CMK (cell line): ENCODE measurements around the gene TMEM178A.
"Not testable (repeated sequence)": the region's sequence is repeated elsewhere in the genome, so short reads cannot be mapped to it uniquely, and the experiment has no call there.

ENCODE experiments used
- DNase-seq: peaks from one replicate; pipeline ENCODE4 v3.0.0-alpha.2; 2010; ENCODE audit warnings: low read depth

The TMEM178A gene

DNA sequence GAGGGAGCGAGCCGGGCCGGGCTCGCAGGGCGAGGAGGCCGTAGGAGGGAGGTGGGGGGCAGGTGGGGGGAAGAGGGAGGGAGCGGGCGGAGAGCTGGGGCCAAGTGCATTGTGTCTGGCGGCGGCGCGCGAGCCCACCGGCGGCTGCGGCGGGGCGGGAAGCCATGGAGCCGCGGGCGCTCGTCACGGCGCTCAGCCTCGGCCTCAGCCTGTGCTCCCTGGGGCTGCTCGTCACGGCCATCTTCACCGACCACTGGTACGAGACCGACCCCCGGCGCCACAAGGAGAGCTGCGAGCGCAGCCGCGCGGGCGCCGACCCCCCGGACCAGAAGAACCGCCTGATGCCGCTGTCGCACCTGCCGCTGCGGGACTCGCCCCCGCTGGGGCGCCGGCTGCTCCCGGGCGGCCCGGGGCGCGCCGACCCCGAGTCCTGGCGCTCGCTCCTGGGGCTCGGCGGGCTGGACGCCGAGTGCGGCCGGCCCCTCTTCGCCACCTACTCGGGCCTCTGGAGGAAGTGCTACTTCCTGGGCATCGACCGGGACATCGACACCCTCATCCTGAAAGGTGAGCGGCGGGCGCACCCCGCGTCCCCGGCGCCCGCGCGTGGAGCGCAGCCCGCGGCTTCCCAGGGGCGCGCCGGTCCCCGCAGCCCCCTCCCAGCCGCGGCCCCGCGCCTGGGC, at the start of gene TMEM178A:
Gene TMEM178A (plus strand): TSS at position 107 of the 680 bp plus-strand sequence. CDS start 58 bp downstream, at position 165.
- no peak for DNase-seq

DNA sequence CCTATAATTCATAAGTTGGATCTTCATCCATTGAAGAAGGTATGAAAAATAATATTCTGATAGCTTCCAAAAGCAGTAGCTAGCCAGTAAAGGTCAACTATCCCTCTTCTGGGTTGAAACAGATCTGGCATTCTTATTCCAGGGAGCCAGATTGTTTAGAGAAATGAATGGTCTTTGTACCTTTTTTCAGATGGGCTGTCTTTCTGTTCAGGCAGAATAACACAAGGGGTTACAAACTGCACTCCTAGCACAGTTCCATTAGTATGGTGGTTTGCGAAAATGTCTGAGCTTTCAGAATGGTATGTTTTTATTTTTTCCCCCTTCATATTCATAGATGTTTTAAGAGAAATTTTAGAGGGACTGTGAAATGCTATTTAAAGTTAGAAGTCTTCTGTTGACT, 47.5 kb upstream of the TMEM178A start:
- DNase-seq, result no peak

DNA sequence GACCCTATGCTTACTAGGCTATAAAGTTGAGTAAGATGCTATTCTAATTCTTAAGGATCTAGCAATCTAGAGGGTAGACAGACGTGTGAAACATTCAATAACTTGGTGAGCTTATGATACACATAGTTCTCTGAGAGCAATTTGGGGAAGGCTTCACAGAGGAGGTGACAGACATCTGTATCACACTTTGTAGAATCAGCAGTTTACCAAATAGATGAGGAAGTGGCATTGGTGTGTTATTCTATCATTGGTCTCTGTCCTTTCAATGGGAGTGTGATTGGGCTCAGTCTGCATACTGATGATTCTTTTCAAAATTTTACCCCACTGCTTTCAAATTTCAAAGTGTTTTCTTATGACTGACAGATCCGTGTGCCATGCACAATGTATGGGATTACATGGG, 47.0 kb upstream of the TMEM178A start:
- DNase-seq, result no peak

DNA sequence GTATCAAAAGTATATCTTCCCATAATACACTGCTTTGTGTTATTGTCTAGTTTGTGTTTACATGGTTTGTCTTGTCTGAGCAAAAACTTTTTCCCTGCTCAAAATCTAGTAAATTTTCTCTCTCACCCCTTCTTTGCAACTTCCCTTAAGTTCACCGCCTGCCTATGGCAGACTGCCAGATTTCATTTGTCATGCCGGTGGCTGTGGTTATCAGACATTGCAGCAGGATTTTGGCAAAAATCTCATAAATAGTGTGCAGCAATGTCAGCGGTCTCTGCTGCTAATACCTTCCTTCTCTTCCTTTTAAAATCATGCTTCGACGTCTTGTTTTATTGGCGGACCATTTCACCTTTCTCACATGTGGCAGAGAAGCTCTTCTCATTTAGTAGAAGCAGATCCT, 45.6 kb upstream of the TMEM178A start:
- DNase-seq, result peak; percentile 18

DNA sequence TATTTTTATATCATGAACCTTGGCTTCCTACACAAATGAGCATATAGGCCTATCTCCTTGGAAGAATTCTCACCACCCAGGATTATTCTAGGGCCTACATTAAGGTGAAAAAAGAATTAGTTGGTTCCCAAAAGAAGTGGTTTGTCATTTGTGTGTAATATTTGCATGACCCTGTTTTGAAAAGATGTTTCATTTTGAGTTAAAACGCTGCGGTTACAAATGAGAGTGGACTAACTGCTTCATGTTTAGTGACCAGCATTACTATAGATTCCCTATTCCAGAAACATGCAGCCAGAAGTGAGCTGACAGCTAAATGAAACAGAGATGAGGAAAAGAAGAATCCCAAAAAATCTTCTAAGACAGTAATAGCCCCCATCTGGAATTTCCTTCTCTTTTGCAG, 44.1 kb upstream of the TMEM178A start:
- no peak for DNase-seq

DNA sequence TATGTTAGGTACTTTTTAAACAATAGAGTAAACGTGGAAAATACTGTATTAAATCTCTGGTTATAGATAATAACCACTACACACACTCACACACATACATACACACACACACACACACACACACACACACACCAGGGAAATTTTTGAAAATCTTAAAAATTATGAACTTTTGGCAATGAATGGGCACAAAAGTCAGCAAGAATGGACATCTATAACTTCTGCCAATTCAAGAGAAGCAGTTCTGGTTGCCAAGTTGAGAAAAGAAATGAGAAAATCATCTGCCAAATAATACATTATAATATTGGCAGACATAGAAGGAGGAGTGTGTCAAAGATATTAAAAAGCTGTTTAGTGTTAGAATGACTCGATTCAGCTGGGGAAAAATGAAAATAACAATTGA, 42.9 kb upstream of the TMEM178A start:
- DNase-seq, result no peak

DNA sequence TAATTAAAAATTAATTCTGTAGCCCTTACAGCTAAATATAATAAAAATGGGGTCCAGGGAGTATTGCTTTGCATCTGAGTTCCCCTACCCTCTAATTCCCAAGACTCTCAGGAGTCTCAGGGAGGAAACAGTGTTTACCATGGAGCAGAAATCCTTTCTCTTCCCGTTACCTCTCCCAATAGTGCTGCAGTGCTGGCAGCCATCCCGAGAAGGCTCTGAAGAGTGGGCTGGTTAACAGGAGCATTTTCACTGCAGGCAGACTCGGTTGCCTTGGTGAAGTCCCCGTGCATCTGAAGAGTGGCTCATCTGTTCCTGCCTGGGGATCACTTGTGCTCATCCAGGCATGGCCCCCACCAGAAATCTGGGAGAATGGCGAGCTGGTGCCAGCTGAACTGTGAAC, 41.8 kb upstream of the TMEM178A start:
- no peak for DNase-seq

DNA sequence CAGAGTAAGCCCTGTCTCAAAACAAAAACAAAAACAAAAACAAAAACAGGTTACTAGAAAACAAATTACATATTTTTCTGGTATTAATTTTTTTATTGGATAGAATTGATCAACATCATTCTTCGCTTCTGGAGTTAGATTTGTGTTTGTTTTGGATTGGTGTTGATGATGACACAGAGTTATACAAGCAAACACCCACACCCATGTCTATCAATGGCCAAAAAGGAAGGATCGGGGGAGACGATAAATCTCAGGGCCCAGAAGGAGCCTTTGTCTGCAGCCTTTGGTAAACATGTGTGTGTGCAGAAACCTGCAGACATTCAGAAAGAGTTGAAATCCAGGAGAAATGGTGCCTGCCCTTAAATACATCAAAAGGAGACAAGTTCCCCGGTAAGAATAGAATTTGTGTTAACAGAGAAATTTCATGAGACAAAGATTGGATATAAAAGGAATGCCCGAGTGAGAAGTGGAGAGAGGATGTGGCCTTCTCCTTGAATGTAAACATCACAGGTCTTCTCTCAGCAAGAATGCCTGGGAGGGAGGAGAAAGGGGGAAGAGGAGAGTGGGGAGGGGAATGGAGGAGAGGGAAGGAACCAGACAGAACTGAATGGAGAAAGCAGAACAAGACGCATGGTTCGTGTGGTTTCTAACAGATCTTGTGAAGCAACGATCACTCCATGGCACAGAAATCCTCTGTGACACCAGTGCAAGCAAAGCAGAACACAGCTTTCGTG, 40.4 kb upstream of the TMEM178A start:
- no peak for DNase-seq

DNA sequence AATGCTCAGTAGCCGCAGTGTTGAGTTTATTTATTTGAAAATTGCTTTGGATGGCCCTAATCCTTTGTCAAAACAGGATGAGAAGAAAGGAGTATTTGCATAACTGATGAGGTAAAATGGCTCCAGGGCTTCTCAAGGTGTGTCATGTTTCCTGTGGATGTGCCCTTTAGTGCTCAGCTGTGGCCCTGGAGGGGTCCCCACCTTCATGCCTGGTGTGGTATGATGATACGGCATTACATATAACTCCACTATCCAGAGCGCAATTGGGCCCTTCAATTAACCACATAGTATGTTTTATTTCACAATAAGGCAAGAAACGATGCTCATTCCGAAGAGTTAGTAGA, 39.8 kb upstream of the TMEM178A start:
- no peak for DNase-seq

DNA sequence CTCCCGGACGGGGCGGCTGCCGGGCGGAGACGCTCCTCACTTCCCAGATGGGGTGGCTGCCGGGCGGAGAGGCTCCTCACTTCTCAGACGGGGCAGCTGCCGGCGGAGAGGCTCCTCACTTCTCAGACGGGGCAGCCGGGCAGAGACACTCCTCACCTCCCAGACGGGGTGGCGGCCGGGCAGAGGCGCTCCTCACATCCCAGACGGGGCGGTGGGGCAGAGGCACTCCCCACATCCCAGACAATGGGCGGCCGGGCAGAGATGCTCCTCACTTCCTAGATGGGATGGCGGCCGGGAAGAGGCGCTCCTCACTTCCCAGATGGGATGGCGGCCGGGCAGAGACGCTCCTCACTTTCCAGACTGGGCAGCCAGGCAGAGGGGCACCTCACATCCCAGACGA, 37.4 kb upstream of the TMEM178A start:
- DNase-seq, result not testable (repeated sequence)

DNA sequence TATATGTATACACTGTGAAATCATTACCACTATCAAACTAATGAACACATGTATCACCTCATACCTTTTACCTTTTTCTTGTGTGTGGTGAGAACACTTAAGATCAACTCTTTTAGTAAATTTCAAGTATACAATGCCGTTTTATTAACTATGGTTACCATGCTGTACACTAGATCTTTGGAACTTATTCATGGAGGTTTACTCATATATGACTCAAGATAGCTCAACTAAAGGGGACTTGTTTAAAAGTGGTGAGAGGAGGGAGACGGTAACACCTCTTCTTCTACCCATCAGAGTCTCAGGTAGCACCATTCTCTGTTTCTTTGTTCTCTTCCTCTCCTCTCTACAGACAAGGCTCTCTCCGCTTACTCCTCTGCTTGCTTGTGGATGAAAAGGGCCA, 36.1 kb upstream of the TMEM178A start:
- no peak for DNase-seq

DNA sequence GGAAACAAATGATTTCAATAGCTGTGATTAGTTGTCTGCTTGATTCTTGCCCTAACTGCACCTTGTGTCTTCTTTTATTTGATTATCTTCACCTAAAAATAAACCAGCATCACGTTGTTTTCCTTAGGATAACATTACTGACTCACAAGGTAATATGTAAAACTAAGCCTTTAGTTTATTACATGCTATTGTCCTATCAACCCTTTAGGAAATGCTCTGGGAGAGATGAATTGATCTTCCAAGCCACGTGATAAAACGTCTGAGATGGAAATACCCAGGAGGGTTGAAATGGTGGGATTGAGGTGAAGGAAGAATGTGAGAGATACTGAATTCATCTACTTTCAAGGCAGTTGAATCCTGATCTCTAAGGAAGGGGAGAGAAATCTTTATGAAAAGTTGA, 34.5 kb upstream of the TMEM178A start:
- no peak for DNase-seq

DNA sequence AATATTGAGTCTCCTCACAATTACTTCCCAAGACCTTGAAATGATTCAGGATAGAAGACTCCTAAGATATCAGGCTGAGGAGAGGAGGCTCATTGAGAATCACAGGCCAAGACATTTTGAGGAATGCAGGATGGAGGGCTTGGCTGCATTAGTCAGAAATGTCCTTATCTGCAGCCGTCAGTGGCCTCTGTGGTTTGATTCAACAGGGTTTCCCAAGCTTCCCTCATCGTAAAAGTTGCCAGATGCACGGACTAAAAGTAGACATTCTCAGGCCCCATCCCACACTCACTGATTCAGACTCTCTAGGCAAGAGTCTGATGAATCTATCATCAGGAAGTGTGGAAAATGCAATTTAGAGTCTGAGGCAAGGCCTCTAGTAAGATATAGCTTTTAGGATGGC, 34.0 kb upstream of the TMEM178A start:
- peak; percentile 21 for DNase-seq

DNA sequence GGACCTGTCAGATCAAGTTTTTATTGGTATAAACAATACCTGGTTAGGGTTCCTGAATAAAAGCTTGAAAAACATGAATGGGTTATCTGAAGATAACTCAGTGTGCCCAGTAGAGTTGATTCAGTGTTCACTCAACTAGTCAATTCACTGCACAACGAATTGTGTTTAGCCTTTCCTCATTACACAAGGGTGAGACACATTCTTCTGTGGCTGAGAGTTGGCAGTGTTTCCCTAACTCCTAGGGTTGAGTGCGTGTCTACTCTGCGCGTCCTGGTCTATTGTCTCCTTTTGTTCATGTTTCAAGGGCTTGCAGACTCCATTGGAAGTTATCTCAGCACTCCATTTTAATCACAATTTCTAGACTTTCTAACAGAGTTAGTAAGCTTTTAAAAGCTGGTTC, 32.8 kb upstream of the TMEM178A start:
- no peak for DNase-seq

DNA sequence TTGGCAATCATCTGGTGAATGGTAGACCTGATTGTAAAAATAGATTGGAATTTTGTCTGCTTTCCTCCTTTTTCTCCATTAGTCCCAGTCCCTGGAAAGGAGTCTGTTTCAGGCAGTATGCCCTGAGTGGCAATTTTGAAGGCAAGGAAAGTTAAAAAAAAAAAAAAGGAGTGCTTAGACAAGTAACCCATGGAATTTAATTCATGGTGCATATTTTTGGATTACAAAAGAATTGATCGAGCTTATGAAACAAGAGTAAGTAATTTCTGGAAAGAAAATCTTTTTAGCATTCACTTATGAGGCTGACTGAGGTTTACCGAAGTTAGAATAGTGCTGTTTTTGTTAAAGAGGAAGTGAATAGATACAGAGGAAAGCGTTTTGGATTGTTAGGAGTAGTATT, 29.4 kb upstream of the TMEM178A start:
- DNase-seq, result no peak

DNA sequence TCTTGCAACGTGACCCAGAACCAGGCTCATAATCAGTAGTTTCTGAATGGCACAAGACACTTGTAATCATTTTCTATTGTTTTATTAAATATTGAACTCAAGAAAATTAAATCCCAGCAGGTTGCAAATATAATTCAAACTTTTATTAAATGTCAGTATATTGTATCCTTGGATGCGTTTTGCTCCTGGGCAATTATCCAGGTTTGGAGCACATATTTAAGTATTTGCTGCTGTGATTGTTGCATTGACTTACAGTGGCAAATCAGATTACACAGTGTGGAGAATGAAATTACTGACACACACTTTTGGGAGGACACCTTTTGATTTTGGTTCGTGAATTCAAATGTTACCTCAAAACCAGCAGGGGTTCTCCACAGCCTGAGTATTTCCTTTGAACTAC, 27.1 kb upstream of the TMEM178A start:
- DNase-seq, result no peak

DNA sequence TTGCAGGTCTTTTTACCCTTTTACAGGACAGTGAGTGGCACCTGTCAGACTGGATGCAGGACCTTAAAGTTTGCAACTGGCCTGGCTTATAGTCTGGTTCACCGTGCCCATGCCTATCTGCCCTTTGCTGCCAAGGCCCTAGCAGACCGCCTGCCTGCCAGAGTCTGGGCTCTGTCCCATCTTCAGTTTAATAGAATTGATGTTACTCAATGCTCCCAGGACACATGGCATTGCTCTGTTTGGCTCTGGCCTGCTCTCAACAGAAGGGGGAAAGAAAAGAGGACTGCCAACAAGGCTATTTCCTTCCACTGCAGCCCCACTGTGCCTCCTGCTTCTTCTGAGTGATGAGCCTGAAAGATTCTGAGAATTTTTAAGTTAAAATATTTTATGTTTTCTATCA, 25.6 kb upstream of the TMEM178A start:
- DNase-seq, result no peak

DNA sequence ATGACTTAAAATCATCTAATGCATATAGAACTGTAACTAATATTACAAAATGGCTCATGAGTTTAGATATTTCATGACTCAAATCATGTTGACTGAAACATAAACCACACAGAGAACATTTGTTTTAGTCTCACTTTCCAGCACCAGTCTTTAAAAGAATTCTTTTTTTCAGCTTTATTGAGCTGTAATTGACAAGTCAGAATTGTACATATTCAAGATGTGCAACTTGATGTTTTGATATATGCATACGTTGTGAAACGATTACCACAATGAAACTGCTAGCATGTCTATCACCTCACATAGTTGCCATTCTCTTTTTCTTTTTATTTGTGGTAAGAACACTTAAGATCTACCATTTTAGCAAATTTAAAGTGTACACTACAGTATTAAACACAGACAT, 25.0 kb upstream of the TMEM178A start:
- no peak for DNase-seq

DNA sequence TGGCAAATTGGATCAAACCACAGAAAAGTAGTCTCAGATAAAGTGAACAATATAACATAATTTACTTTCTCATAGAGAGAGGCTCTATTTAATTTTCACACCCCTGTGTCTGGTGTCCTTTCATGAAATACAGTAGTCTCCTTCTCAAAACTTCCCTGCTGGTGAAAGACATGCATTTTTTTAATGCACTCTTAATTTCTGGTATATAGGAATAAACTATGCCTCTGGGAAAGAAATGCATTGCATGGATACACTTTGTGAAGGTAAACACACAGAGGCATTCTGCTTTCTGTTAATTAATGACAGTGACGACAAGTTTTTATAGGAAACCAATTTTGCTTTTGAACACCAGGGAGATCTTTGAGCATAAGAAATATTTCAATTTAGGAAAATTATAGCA, 24.1 kb upstream of the TMEM178A start:
- no peak for DNase-seq

DNA sequence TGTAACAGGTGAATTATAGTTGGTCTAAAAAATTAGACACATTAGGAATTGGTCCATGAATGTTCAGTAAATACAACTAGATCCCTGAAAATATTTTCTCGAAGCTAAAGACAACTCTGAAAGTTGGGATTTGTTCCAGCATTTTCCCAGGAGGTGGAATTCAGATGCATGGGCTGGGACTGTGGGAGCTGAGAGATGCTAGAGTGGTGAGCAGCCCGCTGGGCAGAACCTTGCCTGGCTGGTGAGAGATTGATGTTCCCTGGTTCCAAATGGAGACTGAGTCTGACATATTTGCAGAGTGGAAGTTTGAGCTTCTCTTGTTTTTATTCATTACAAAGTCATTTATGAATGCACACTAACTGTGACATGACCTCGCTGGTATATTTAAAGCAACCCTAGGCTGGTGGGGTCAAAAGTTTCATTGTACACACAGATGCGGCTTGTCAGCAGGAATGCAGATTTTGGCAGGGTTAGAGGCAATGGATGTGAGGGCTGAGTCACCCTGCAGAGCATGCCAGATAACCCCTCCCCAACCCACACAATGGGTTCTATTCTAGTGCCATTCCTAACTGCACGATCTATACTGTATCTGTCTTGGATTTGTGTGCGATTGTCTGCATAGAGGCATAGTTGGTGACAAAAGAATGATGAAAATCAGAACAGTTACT, 23.5 kb upstream of the TMEM178A start:
- no peak for DNase-seq

DNA sequence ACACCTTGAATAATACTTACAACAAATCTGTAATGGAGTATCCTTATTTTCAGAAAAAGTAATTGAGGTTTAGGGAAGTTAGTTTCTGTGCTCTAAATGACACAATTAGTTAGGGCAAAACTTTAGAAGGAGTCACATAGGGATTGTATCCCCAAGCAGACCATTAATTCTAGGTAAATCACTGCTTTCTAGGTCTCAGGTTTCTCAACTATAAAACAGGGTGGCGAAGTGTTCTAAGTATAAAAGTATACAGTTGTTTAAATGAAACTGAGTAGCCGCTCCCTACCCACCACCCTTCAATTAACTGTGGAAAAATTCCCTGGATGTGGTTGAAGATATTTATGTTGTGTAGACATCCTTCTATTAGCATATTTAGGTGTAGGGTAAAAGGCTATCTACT, 19.9 kb upstream of the TMEM178A start:
- no peak for DNase-seq

DNA sequence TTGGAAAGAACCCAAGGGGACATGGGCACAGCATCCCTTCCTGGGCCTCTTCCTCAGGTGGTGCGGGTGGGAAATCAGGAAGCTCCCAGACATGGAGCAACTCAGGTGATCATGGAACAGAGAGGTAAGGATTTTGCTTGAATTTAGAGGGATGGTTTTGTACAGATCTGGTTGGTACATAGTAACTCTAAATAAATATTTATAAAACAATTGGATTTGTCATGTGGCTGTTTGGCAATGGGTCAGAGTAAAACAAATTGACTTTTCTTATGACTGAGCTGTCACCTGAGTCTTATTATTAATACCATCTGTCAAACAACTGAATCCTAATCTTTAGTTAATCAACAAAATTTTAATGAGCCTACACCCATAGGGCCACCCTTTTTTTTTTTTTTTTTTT, 19.4 kb upstream of the TMEM178A start:
- no peak for DNase-seq

DNA sequence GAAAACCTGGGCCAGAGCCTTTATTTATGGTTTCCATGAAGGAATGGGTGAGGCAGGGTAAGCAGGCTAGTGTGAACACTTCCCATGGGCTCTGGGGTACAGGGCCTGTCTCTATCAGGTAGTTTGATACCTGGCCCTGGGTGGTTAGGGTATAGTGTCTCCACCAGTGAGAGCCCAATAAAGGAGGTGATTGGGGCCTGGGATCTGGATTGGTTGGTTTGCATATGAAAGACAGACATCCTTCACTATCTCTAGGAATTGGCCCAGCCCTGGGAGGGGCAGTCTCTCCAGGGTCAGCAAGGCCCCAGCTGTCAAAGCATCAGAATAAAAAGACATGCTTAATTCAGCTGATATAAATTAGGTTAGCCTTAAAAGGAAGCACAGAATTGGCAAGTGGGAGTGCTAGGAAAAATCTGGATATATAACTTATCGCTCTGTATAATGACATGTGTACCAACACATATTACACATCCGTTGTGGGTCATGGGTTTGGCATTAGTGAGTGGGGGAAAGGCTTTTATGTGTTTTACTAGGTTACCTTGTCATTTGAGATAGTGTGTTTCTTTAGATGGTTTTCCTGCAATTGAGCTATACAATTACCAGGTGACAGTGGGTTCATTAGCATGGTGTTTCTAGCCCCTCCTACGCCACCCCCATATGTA, 18.5 kb upstream of the TMEM178A start:
- DNase-seq, result no peak
